IMR-90 (cell line): ENCODE data around the gene LRFN2. TPM values are rescaled to one million over a fixed set of nuclear protein-coding genes. Genes with fewer than 3 reads are reported as not detected.

Source experiments
- ATAC-seq: fragments of 200-7000 bp; cut with Tn5 transposase; 2 replicates; pipeline ENCODE4 v1.9.1; 2020; ENCODE audit warnings: low read depth, mild to moderate bottlenecking, moderate library complexity
- BruUV-seq: library from RNA; stranded (reverse); fragments of 400-500 nt; replicated peaks from 2 replicates; lab custom pipeline; 2021; lab: Mats Ljungman, UMichigan
- CTCF ChIA-PET: fragments of 300-600 bp; formaldehyde crosslinking; extraction: SDS; loops from one replicate; lab custom pipeline; 2021; ENCODE audit warnings: antibody characterized with exemption; lab: Yijun Ruan, JAX
- POLR2A ChIA-PET: fragments of 300-600 bp; sonication (Branson Sonifier 250); formaldehyde crosslinking; loops from one replicate; lab custom pipeline; 2022; ENCODE audit warnings: antibody characterized with exemption; ENCODE audit not compliant: unreplicated experiment; lab: Charles Lee
- DNase-seq: peaks from one replicate; pipeline ENCODE4 v3.0.0; 2013
- H2AFZ ChIP-seq: replicated peaks from 2 replicates; pipeline ENCODE3; 2013; ENCODE audit warnings: low read length, mild to moderate bottlenecking; ENCODE audit not compliant: poor library complexity
- H2AK5ac ChIP-seq: 2 replicates; pipeline ENCODE4 v1.6.1; 2013; ENCODE audit warnings: low read depth, low read length, inconsistent platforms
- H2AK9ac ChIP-seq: replicated peaks from 2 replicates; pipeline ENCODE3; 2013; ENCODE audit warnings: mild to moderate bottlenecking, low read depth, low read length, moderate library complexity; ENCODE audit not compliant: poor library complexity
- H2BK120ac ChIP-seq: 2 replicates; pipeline ENCODE4 v1.6.1; 2013; ENCODE audit warnings: low read depth, low read length, inconsistent platforms
- H2BK15ac ChIP-seq: 3 replicates; pipeline ENCODE4 v1.6.1; 2013; ENCODE audit warnings: low read depth, low read length, inconsistent platforms
- H2BK20ac ChIP-seq: 2 replicates; pipeline ENCODE4 v1.6.1; 2013; ENCODE audit warnings: low read depth, mild to moderate bottlenecking, inconsistent platforms, low read length, moderate library complexity
- H2BK5ac ChIP-seq: 2 replicates; pipeline ENCODE4 v1.6.1; 2013; ENCODE audit warnings: mild to moderate bottlenecking, low read depth, low read length, inconsistent platforms; ENCODE audit not compliant: poor library complexity, severe bottlenecking
- H3K14ac ChIP-seq: replicated peaks from 2 replicates; pipeline ENCODE4 v1.6.1; 2013; ENCODE audit warnings: low read depth, low read length, inconsistent platforms
- H3K18ac ChIP-seq: 2 replicates; pipeline ENCODE4 v1.6.1; 2013; ENCODE audit warnings: low read depth, low read length, control low read depth
- H3K23ac ChIP-seq: 2 replicates; pipeline ENCODE4 v1.6.1; 2013; ENCODE audit warnings: low read depth, low read length, inconsistent platforms
- H3K27ac ChIP-seq: 2 replicates; pipeline ENCODE4 v1.5.1; 2013; ENCODE audit warnings: mild to moderate bottlenecking, control low read depth, low read length; ENCODE audit not compliant: insufficient read depth
- H3K27me3 ChIP-seq: 2 replicates; pipeline ENCODE4 v1.6.1; 2013; ENCODE audit warnings: low read length; ENCODE audit not compliant: control insufficient read depth, insufficient read depth
- H3K36me3 ChIP-seq: 2 replicates; pipeline ENCODE4 v1.6.1; 2013; ENCODE audit warnings: low read length, mixed read lengths; ENCODE audit not compliant: control insufficient read depth, insufficient read depth
- H3K4ac ChIP-seq: 2 replicates; pipeline ENCODE4 v1.6.1; 2013; ENCODE audit warnings: low read depth, low read length, inconsistent platforms
- H3K4me1 ChIP-seq: 2 replicates; pipeline ENCODE4 v1.6.1; 2013; ENCODE audit warnings: low read length, mixed read lengths; ENCODE audit not compliant: control insufficient read depth, insufficient read depth
- H3K4me2 ChIP-seq: 2 replicates; pipeline ENCODE4 v1.6.1; 2013; ENCODE audit warnings: low read depth, mild to moderate bottlenecking, control low read depth, low read length, moderate library complexity
- H3K4me3 ChIP-seq: 2 replicates; pipeline ENCODE4 v1.5.1; 2013; ENCODE audit warnings: low read depth, mild to moderate bottlenecking, control low read depth, low read length, moderate library complexity; ENCODE audit not compliant: insufficient read depth
- H3K56ac ChIP-seq: 2 replicates; pipeline ENCODE4 v1.6.1; 2013; ENCODE audit warnings: low read length, inconsistent platforms; ENCODE audit not compliant: insufficient read depth; ENCODE audit errors: extremely low read depth
- H3K79me1 ChIP-seq, 2 experiments: 2 replicates each; pipeline ENCODE4 v1.6.1; 2013; ENCODE audit warnings: low read length in 2 of 2, inconsistent platforms in 1 of 2, low read depth in 1 of 2
- H3K9ac ChIP-seq: 2 replicates; pipeline ENCODE4 v1.6.1; 2013; ENCODE audit warnings: low read depth, low read length, control low read depth
- H3K9me1 ChIP-seq: 2 replicates; pipeline ENCODE4 v1.6.1; 2013; ENCODE audit warnings: low read length, inconsistent platforms; ENCODE audit not compliant: insufficient read depth
- H3K9me3 ChIP-seq: 2 replicates; pipeline ENCODE4 v1.6.1; 2013; ENCODE audit warnings: low read length; ENCODE audit not compliant: control insufficient read depth, insufficient read depth
- H4K20me1 ChIP-seq: 2 replicates; pipeline ENCODE4 v1.6.1; 2013; ENCODE audit warnings: low read length, inconsistent platforms; ENCODE audit not compliant: insufficient read depth
- H4K5ac ChIP-seq: 2 replicates; pipeline ENCODE4 v1.6.1; 2013; ENCODE audit warnings: mild to moderate bottlenecking, low read depth, low read length, control low read depth
- H4K8ac ChIP-seq, 2 experiments: 2 replicates each; pipeline ENCODE4 v1.6.1; 2013; ENCODE audit warnings: low read depth in 2 of 2, low read length in 2 of 2, control low read depth in 1 of 2, inconsistent platforms in 1 of 2
- H4K91ac ChIP-seq: 2 replicates; pipeline ENCODE4 v1.6.1; 2013; ENCODE audit warnings: low read depth, low read length, inconsistent platforms; ENCODE audit not compliant: insufficient read depth
- BHLHE40 ChIP-seq: fragments of 150-350 bp; IDR thresholded peaks from 2 replicates; pipeline ENCODE4 v1.6.1; 2016; ENCODE audit warnings: mild to moderate bottlenecking, low read depth, low read length
- CEBPB ChIP-seq: IDR thresholded peaks from 2 replicates; pipeline ENCODE4 v1.6.1; 2012; ENCODE audit warnings: low read depth, low read length, improper control_type of control experiment
- CHD1 ChIP-seq: IDR thresholded peaks from 2 replicates; pipeline ENCODE4 v1.6.1; 2012; ENCODE audit warnings: low read depth, low read length, improper control_type of control experiment
- CTCF ChIP-seq: conservative IDR thresholded peaks from 2 replicates; pipeline ENCODE4 v1.5.1; 2012; ENCODE audit warnings: mild to moderate bottlenecking, low read depth, low read length, improper control_type of control experiment
- ELK1 ChIP-seq: fragments of 150-350 bp; IDR thresholded peaks from 2 replicates; pipeline ENCODE4 v1.6.1; 2016; ENCODE audit warnings: low read depth, mild to moderate bottlenecking, low read length, moderate library complexity, borderline replicate concordance
- FOS ChIP-seq: fragments of 150-350 bp; IDR thresholded peaks from 2 replicates; pipeline ENCODE4 v1.6.1; 2016; ENCODE audit warnings: low read depth, low read length
- MAFK ChIP-seq: IDR thresholded peaks from 2 replicates; pipeline ENCODE4 v1.6.1; 2012; ENCODE audit warnings: low read depth, low read length, improper control_type of control experiment
- MAZ ChIP-seq: IDR thresholded peaks from 2 replicates; pipeline ENCODE4 v1.6.1; 2012; ENCODE audit warnings: low read depth, mild to moderate bottlenecking, low read length, improper control_type of control experiment, moderate library complexity, borderline replicate concordance
- MXI1 ChIP-seq: IDR thresholded peaks from 2 replicates; pipeline ENCODE4 v1.6.1; 2012; ENCODE audit warnings: low read depth, mild to moderate bottlenecking, low read length, moderate library complexity, borderline replicate concordance
- NFE2L2 ChIP-seq: fragments of 150-350 bp; IDR thresholded peaks from 2 replicates; pipeline ENCODE4 v1.6.1; 2016; ENCODE audit warnings: low read depth, mild to moderate bottlenecking, low read length
- POLR2A ChIP-seq: IDR thresholded peaks from 2 replicates; pipeline ENCODE4 v1.6.1; 2012; ENCODE audit warnings: mild to moderate bottlenecking, low read depth, low read length
- RAD21 ChIP-seq: IDR thresholded peaks from 2 replicates; pipeline ENCODE4 v1.6.1; 2012; ENCODE audit warnings: low read length, improper control_type of control experiment
- RCOR1 ChIP-seq: IDR thresholded peaks from 2 replicates; pipeline ENCODE4 v1.6.1; 2012; ENCODE audit warnings: mild to moderate bottlenecking, low read length, improper control_type of control experiment; ENCODE audit not compliant: insufficient replicate concordance
- RFX5 ChIP-seq: IDR thresholded peaks from 2 replicates; pipeline ENCODE4 v1.8.0; 2012; ENCODE audit warnings: low read depth, mild to moderate bottlenecking, low read length, moderate library complexity
- SMC3 ChIP-seq: fragments of 150-350 bp; IDR thresholded peaks from 2 replicates; pipeline ENCODE4 v1.6.1; 2016; ENCODE audit warnings: low read depth, mild to moderate bottlenecking, antibody characterized with exemption, low read length, moderate library complexity
- USF2 ChIP-seq: fragments of 150-350 bp; IDR thresholded peaks from 2 replicates; pipeline ENCODE4 v1.6.1; 2017; ENCODE audit warnings: mild to moderate bottlenecking, antibody characterized with exemption, low read length, low read depth
- WGBS, 2 experiments: methylation state at CpG; one replicate each; pipeline versions ENCODE4 v1.1.5 to v1.1.7; 2013; ENCODE audit warnings: missing lambda C conversion rate in 2 of 2; ENCODE audit not compliant: insufficient read length in 1 of 2; ENCODE audit errors: extremely low coverage in 2 of 2; 5-methylcytosine and 5-hydroxymethylcytosine counted together
- dilution Hi-C: fragments of 300-500 bp; cut with HindIII; formaldehyde crosslinking; loops from one replicate; pipeline ENCODE4 v1.14.3; 2018; ENCODE audit warnings: low sequenced_read_pairs; ENCODE audit not compliant: unreplicated experiment
- in situ Hi-C: fragments of 300-500 bp; cut with MboI; formaldehyde crosslinking; loops from 3 replicates; pipeline ENCODE4 v1.14.3; 2019; ENCODE audit warnings: low sequenced_read_pairs, inconsistent platforms, mixed read lengths
- intact Hi-C: fragments of 100-400 bp; cut with micrococcal nuclease; formaldehyde crosslinking; loops from 2 replicates; pipeline ENCODE4 v1.10.0; 2022
- polyA plus RNA-seq, 3 experiments: library from polyadenylated mRNA; depleted of rRNA; stranded (reverse); fragments of >200 nt; gene quantifications; 2 replicates each; pipeline ENCODE4 v1.2.3, GENCODE V29; 2012; ENCODE audit warnings: low replicate concordance in 1 of 3
- total RNA-seq: library from RNA; depleted of rRNA; stranded (reverse); fragments of >200 nt; gene quantifications from 2 replicates; pipeline ENCODE4 v1.2.3, GENCODE V29; 2012

Gene LRFN2
- total and polyA plus RNA-seq, 2 of the 4 experiments (the other 2 are of a cell fraction) = not detected

GRCh38 chr6:40559056-40559455 is 28.1 kb downstream of the LRFN2 start:
- no peak overlapping the region for H3K27ac ChIP-seq
- no peak overlapping the region for H2BK5ac ChIP-seq
- H3K56ac ChIP-seq = no peak overlapping the region
- no peak overlapping the region for H4K8ac ChIP-seq
- no peaks in the 10 kb centered on the region for H3K36me3 ChIP-seq
- dilution Hi-C loops (no loop called here), intact Hi-C loops (loop anchor here (10.0 kb wide), 2 partner anchors 286 to 506 kb away; no protein-coding TSS in a partner anchor), in situ Hi-C loops (loop anchor here (10.0 kb wide), 1 partner anchor 466 kb away; no protein-coding TSS in a partner anchor)
- BruUV-seq = no TSS peak
- DNase-seq (no peak), ATAC-seq (no peak)
- H3K23ac ChIP-seq = no peak overlapping the region
- CTCF ChIA-PET = no interaction called here
- H3K4me3 ChIP-seq = no peak overlapping the region
- H3K4me2 ChIP-seq = no peak overlapping the region
- H3K9me3 ChIP-seq = no peaks in the 10 kb centered on the region
- no peak overlapping the region for H3K18ac ChIP-seq
- WGBS, 2 experiments = 33% methylated on average over 1 of the region's 4 CpGs; no CpG with 5 or more reads in 1 of the 2 experiments
- H3K27me3 ChIP-seq = no peaks in the 10 kb centered on the region
- no peaks in the 10 kb centered on the region for H4K20me1 ChIP-seq
- H2BK15ac ChIP-seq = no peak overlapping the region
- no peak overlapping the region for H3K9ac ChIP-seq
- no peaks in the 10 kb centered on the region for H3K9me1 ChIP-seq
- H2AK5ac ChIP-seq = no peak overlapping the region
- POLR2A ChIA-PET = no interaction called here
- H3K14ac ChIP-seq = no peak overlapping the region
- H2BK20ac ChIP-seq = no peak overlapping the region
- H2BK120ac ChIP-seq = no peak overlapping the region
- H4K91ac ChIP-seq = no peak overlapping the region
- no peaks in the 10 kb centered on the region for H3K4me1 ChIP-seq
- no peak overlapping the region for H3K4ac ChIP-seq
- H3K79me1 ChIP-seq = no peaks in the 10 kb centered on the region
- no peak for TF ChIP-seq MAZ
- no peak for TF ChIP-seq BHLHE40
- no peak for TF ChIP-seq RAD21
- no peak for TF ChIP-seq ELK1
- TF ChIP-seq CHD1 = no peak
- no peak for TF ChIP-seq NFE2L2
- TF ChIP-seq SMC3 = no peak
- no peak for TF ChIP-seq RFX5
- TF ChIP-seq CEBPB = no peak
- no peak for TF ChIP-seq RCOR1
- TF ChIP-seq CTCF = no peak
- no peak for TF ChIP-seq USF2
- no peak for TF ChIP-seq MXI1
- no peak for TF ChIP-seq POLR2A
- TF ChIP-seq MAFK = no peak
- no peak for TF ChIP-seq FOS
- no peak overlapping the region for H2AK9ac ChIP-seq
- H4K5ac ChIP-seq = no peak overlapping the region
- H2AFZ ChIP-seq = no peak overlapping the region
